Mucosa of gallbladder (tissue), 1 donor: Measurements from ENCODE around the gene FAHD2B. TPM values are rescaled to one million over a fixed set of nuclear protein-coding genes. Genes with fewer than 3 reads are reported as not detected.
"Not testable (repeated sequence)": the region's sequence is repeated elsewhere in the genome, so short reads cannot be mapped to it uniquely, and the experiment has no call there.

ENCODE experiments used
- DNase-seq: peaks from one replicate; pipeline ENCODE4 v3.0.0-alpha.2; 2020; ENCODE audit warnings: low spot score
- total RNA-seq: library from RNA; stranded (reverse); gene quantifications from one replicate; pipeline ENCODE4 v1.2.1, GENCODE V29; 2021
- donor health status: DM: no; HTN: no; CAD: no.

The FAHD2B gene
- total RNA-seq, result 12.7 TPM

DNA sequence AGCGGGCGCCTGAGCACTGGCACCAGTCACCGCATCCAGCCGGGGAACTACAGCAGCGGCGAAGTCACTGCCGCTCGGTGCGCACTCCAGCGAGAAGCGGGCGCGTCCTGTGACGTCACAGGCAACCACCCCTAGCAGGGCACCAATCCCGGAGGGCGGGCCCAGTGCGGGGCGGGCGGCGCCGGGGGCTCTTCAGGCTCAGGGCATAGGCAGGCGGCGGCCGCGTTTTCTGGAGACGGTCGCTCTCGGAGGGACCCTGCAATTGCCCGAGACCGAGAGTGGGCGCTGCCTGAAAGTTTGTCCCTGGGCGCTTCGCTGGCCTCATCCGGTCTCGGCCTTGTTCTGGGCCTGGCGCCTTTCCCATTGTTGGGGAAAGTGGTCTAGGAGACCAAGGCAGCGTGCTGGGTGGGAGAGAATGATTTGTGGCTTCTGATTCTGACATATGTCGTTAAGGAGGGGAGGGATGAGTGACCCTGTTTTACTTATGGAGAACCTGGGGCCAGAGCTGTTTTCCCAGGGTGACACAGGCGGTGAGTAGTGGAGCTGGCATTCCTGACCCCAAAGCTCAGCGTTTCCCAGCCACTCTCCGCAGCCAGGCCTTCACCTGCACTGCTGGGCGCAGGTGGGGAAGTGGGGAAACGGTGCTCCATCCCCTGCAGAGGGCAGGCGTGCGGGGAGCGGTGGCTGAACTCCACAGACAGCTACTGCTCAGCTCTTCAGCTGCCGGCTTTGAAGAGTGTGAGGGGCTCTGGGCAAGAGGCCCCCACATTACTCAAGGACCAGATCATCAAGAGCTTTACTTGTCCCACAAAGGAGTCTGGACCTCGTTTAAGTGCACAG, at the start of gene FAHD2B:
FAHD2B (minus strand) TSS at position 111 of the 840 bp plus-strand sequence. CDS start 3,176 bp downstream, outside the sequence.
- peak; percentile 87 for DNase-seq

DNA sequence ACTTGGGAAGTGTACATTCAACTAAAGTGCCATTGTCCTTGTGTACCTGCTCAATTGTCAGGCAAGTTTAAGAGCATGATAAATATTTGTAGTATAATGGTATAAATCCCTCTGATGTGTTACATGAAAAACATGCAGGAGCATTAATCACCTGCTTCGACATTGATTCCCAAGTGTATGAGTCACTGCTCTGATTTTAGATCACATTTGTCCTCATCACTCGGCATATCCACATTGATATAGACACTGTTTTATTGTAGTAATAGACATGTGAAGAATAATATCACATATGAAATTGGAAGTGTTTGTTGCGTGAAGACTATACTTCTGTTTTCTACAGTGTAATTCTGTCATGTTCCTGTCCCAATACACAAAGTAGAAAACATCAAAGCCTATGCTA, 49.3 kb upstream of the FAHD2B start:
- not testable (repeated sequence) for DNase-seq

DNA sequence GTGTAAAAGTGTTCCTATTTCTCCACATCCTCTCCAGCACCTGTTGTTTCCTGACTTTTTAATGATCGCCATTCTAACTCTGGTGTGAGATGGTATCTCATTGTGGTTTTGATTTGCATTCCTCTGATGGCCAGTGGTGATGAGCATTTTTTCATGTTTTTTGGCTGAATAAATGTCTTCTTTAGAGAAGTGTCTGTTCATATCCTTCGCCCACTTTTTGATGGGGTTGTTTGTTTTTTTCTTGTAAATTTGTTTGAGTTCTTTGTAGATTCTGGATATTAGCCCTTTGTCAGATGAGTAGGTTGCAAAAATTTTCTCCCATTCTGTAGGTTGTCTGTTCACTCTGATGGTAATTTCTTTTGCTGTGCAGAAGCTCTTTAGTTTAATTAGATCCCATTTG, 34.4 kb upstream of the FAHD2B start:
- not testable (repeated sequence) for DNase-seq

DNA sequence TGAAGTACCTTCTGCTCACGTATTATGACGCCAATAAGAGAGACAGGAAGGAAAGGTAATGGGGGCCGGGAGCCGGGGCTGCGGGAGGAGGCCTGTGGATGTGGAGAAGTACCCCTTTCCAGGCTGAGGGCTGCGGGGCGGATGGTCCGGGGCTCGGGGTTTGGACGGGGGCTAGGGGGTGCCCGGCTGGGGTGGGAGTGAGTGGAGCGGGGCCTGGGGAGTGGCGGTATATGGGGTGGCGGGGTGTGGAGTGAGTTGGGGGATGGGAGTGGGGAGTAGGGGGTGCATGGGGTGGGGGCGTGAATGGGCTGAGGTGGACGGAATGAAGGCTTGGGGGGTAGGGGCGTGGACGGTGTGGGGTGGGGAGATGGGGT, 19.2 kb upstream of the FAHD2B start:
- DNase-seq, result not testable (repeated sequence)

DNA sequence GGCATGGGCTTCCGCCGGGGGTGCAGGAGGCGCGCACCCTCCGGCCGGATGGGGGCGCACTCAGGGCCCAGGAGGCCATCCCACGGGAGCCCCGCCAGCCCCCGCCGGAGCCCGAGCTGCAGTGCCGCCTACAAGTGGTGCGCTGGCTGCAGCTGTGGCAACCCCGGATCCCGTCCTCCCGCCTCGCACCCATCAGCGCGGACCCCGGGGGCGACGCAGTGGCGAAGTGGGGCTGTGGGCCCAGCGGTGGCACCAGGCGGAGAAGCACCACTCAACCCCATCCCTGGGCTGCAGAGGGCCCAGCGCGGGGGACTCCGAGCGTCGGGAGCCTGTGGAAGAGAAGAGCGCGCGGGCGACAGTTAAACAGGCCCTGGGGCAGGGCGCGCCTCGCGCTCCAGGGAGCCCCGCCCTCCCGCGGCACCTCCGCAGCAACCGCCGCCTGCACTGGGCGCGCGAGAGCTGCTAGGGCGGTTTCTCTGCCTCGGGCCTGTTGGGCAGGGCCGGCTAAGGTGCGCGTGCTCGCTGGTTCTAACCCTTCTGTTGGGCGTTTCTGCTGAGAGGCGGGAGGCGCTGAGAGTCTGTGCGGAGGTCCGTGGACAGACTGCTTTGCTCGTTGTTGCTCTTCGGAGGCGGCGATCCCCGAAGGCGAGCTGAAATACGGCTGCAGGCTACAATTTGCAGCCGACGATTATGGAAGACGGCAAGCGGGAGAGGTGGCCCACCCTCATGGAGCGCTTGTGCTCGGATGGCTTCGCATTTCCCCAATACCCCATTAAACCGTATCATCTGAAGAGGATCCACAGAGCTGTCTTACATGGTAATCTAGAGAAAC, 18.6 kb upstream of the FAHD2B start, which contains the start of gene ANKRD36:
ANKRD36 (plus strand) TSS at position 104 of the 832 bp plus-strand sequence; CDS start at position 691, 587 bp downstream.
- peak; percentile 76 for DNase-seq

- DNase-seq, result peak; percentile 81
These were observed 17.8 kb upstream of the FAHD2B start for GRCh38 chr2:97112320-97113049.

DNA sequence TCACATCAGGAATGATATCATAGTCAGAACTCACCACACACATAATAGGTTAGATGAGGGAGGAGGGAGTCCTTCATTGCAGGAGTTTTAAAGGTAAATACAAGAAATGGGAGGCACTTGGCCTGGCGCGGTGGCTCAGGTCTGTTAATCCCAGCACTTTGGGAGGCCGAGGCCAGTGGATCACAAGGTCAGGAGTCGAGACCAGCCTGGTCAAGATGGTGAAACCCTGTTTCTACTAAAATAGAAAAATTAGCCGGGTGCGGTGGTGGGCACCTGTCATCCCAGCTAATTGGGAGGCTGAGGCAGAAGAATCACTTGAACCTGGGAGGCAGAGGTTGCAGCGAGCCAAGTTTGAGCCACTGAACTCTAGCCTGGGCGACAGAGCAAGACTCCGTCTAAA, 16.6 kb upstream of the FAHD2B start:
- DNase-seq, result not testable (repeated sequence)

GRCh38 chr2:97106878-97107277, 12.2 kb upstream of the FAHD2B start:
- not testable (repeated sequence) for DNase-seq

- not testable (repeated sequence) for DNase-seq
These were observed 4.2 kb upstream of the FAHD2B start for GRCh38 chr2:97098786-97099372.

- DNase-seq, result no peak
These were observed 979 bp upstream of the FAHD2B start for GRCh38 chr2:97095661-97096060.

DNA sequence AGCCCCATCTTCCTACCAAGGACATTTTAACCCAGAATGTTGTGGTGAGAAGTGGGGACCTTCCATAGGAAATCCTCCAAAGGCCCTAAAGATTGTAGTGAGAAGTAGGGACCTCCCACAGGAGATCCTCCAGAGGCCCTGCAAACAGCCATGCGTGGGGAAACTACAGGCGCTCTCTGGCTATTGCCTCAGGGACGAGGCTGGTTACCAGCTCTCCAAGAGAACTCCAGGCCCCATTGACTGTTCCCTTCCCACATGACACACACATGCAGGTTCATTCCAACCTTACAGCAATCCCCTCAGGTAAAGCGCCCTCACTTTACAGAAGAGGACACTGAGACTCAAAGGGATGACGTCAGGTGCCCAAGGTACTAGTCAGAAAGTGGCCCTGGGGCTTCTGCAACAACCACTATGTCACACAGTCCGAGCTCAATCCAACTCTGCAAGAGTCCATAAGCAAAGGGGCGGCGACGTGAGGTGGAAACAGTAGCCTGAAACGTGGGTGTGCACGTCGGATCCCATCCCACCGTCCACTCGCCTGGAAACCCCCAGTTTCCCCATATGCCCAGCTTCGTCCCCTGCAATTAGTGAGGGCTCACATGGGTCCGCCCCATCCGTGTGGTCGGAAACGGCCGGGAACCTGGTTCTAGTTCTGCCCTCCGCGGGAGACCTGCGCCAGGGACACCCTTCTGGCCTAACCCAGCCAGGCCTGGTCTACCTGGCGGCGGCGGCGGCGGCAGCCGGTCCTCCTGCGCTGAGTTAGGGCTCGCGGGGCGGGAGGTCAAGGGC, 505 bp downstream of the FAHD2B start:
- not testable (repeated sequence) for DNase-seq

DNA sequence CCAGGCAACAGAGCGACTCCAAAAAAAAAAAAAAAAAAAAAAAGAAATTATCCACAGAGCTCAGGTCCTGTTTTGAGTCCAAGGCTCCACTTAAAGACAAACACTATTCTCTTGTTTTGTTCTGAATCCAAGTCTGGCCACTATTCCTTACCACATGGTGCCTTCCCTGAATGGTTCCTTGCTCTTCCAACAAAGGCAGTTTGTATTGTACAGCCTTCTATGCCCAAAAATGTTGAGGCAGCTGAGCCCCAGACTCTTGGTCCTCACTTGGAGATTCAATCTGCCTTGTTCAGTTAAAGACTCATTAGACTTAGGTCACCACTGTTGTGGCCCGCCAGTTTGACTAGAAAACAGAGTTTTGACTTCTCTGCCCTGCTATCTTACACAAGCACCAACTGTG, 1.7 kb downstream of the FAHD2B start:
- DNase-seq, result not testable (repeated sequence)

GRCh38 chr2:97088706-97089105, 6.0 kb downstream of the FAHD2B start:
- DNase-seq, result not testable (repeated sequence)

DNA sequence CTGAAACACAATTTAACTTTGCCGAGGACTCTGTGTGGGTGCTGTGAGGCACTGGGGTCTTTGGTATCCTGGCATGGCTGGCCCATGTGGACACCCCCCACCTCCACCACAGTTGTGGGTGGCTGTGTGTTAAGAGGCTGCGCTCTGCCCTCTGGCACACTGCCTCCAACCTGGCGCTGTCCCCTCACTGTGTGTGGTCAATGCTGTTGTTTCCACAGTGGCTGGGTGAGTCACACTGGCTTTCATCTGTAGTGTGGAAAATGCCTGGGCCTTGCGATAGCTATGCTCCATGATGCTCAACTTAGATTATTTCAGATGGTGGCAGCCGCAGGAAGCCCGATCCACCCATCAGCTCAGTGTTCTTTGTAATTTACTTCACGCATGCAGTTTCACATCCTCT, 9.6 kb downstream of the FAHD2B start:
- not testable (repeated sequence) for DNase-seq

DNA sequence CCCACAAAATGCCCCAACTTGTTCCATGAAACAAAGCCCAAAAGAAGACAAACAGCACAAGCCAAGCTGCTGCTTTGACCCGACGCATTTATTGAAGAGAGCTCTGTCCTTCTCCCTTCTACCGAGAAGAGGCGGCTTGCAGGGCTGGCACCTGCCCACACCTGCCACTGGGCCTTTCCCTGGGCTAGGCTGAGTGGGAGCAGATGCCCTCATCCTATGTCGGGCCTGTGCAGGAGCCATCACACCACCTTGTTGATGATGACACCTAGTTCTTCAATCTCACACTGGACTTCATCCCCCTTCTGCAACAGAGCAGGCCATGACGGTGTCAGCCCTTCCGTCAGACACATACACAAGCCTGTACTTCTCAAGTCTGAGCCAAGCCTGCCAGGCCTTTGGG, 11.2 kb downstream of the FAHD2B start:
- not testable (repeated sequence) for DNase-seq

- DNase-seq, result not testable (repeated sequence)
These were observed 12.5 kb downstream of the FAHD2B start for GRCh38 chr2:97082206-97082605.

GRCh38 chr2:97080855-97081254, 13.8 kb downstream of the FAHD2B start:
- DNase-seq, result not testable (repeated sequence)

DNA sequence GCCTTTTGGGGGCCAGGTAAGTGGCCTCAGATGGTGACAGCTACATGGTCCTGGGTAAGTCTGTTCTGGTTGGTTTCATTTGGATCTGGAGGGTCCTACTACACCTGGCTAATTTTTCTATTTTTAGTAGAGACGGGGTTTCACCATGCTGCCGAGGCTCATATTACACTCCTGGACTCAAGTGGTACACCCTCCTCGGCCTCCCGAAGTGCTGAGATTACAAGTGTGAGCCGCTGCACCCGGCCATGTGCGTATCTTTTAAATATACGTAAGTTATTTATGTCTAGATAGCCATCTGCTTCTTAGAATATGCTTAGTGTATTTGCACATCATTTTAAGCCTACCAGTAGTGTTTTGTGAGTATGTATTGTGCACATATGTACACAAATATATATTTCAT, 17.5 kb downstream of the FAHD2B start:
- not testable (repeated sequence) for DNase-seq

GRCh38 chr2:97070915-97071314, 23.8 kb downstream of the FAHD2B start:
- DNase-seq, result not testable (repeated sequence)

GRCh38 chr2:97068722-97069121, 26.0 kb downstream of the FAHD2B start:
- not testable (repeated sequence) for DNase-seq
